Activated naive CD4-positive, alpha-beta T cell treated with anti-CD3 and anti-CD28 coated beads for 36 hours (primary cell): ENCODE measurements around the gene SLC46A2. TPM values are rescaled to one million over a fixed set of nuclear protein-coding genes. Genes with fewer than 3 reads are reported as not detected.

Experiments
- CTCF ChIA-PET: fragments of 350-600 bp; sonication (Branson Sonifier 250); formaldehyde crosslinking; loops from one replicate; lab custom pipeline; 2021; ENCODE audit warnings: antibody characterized with exemption; lab: Charles Lee
- DNase-seq: peaks from one replicate; pipeline ENCODE4 v3.0.0-alpha.2; 2020
- H3K27ac Mint-ChIP-seq: one replicate; pipeline ENCODE4 v1.8.0; 2021; ENCODE audit warnings: mild to moderate bottlenecking, mixed read lengths
- H3K27me3 Mint-ChIP-seq: one replicate; pipeline ENCODE4 v1.8.0; 2021; ENCODE audit warnings: low read depth, mixed read lengths
- H3K36me3 Mint-ChIP-seq: one replicate; pipeline ENCODE4 v1.8.0; 2021; ENCODE audit warnings: low read depth, mixed read lengths
- H3K4me1 Mint-ChIP-seq: one replicate; pipeline ENCODE4 v1.8.0; 2021; ENCODE audit warnings: low read depth, mixed read lengths
- H3K4me3 Mint-ChIP-seq: one replicate; pipeline ENCODE4 v1.8.0; 2021; ENCODE audit warnings: mild to moderate bottlenecking, moderate library complexity, mixed read lengths
- H3K9me3 Mint-ChIP-seq: one replicate; pipeline ENCODE4 v1.8.0; 2021; ENCODE audit warnings: mixed read lengths
- intact Hi-C: fragments of 100-400 bp; cut with micrococcal nuclease; formaldehyde crosslinking; loops from one replicate; pipeline ENCODE4 v1.15.1; 2023
- total RNA-seq, 2 experiments: library from RNA; stranded (reverse); gene quantifications; one replicate each; pipeline ENCODE4 v1.2.3, GENCODE V29; 2021

SLC46A2 gene
- total RNA-seq, 2 experiments from 2014 or later = not detected

DNA sequence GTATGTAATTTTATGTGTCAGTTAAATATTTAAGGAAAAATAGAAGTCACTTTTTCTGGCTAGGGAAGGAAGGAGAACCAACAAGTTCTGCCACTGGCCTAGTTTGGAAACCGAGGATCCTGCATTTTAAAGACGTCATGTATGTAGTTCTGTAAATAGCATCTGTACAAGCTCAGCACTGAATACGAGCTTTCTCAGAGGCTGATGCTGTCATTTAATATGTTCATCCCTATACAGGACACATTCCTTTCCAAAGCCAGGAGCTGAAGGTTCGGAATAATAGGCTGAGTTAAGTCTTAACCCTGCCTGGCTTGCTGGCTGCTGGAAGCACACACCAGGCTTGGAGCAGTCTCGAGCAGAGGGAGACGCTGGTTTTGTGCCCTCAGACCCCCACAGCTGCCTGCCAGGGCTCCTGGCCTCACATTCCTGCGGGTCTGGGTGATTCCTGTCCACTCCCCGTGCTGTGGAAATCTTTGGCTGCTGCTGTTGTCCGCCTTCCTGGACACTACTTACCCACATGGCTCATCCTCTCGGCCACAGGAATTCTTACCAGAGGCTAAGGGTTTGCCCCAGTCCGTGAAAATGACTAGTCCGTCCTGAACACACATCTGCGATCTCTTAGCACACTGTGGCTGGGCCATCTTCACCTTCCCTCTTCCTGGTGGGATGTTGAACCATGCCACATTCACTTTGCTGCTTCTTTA is 36.6 kb downstream of the SLC46A2 start:
- Mint-ChIP-seq H3K4me1 (no peaks in the 10 kb centered on the region), H3K36me3 (peaks cover 4% of the 10 kb centered on the region), H3K27me3 (no peaks in the 10 kb centered on the region), H3K4me3 (no peak overlapping the region), H3K9me3 (no peaks in the 10 kb centered on the region), H3K27ac (no peak overlapping the region)
- DNase-seq = no peak
- CTCF ChIA-PET = interaction anchor here (1.6 kb wide), 1 partner anchor 48 kb away, joined by 4 read pairs; no protein-coding TSS in a partner anchor
- intact Hi-C loops = no loop called here

DNA sequence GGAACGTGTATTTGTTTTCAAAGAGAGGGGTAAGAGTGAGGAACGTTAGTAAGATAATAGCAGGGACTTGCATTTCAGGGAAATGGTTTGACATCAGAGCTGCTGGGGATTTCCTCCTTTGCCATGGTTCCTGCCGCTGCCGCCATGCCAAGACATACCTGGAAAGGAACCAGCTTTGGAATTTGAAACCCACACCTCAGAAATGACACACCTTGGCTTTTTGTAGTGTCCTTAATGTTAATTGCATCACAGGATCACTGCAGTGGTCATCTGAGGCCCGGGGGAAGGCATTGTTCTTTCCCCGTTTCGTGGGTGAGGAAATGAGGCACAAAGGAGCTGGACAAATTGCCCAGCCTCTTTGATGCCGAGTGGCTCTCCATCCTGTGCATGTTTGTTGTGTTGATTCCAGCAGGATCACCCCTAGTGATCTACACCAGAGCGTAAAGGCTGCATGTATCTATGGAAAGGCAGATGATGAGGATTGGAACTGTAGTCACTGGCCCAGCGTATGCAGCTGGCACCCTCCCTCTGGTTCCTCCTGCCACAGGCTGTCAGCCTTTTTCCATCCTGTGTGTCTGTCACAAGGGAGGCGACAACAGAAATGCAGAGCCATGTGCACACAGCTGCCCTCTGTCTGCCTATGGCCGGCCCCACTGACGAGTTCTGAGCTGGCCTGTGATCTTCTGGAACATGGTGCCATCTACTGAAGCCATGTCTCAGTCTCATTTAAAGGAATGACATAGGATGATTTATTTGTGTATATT is 37.8 kb downstream of the SLC46A2 start:
- Mint-ChIP-seq H3K36me3 (peaks cover 4% of the 10 kb centered on the region), H3K4me3 (no peak overlapping the region), H3K27ac (no peak overlapping the region), H3K9me3 (no peaks in the 10 kb centered on the region), H3K27me3 (no peaks in the 10 kb centered on the region), H3K4me1 (peaks cover 1% of the 10 kb centered on the region)
- intact Hi-C loops = no loop called here
- CTCF ChIA-PET = interaction anchor here (1.6 kb wide), 1 partner anchor 50 kb away, joined by 4 read pairs; no protein-coding TSS in a partner anchor
- no peak for DNase-seq

GRCh38 chr9:112850840-112851239 is 39.8 kb downstream of the SLC46A2 start:
- H3K36me3 Mint-ChIP-seq = peaks cover 4% of the 10 kb centered on the region

GRCh38 chr9:112849363-112849922 is 41.2 kb downstream of the SLC46A2 start:
- Mint-ChIP-seq H3K4me1 (peaks cover 8% of the 10 kb centered on the region), H3K9me3 (no peaks in the 10 kb centered on the region), H3K27ac (no peak overlapping the region), H3K36me3 (peaks cover 4% of the 10 kb centered on the region), H3K27me3 (no peaks in the 10 kb centered on the region), H3K4me3 (no peak overlapping the region)
- peak; percentile 26 for DNase-seq
- intact Hi-C loops = loop anchor here (1.0 to 10.0 kb wide), 2 partner anchors 54 to 375 kb away; partner anchors contain the start of genes FKBP15 and SLC31A1
- CTCF ChIA-PET = no interaction called here

More at GRCh38 chr9:112850840-112851239, 39.8 kb downstream of the SLC46A2 start:
- H3K4me1 Mint-ChIP-seq = peaks cover 1% of the 10 kb centered on the region
- no peak for DNase-seq
- CTCF ChIA-PET = interaction anchor here (0.8 kb wide), 1 partner anchor 8 kb away, joined by 3 read pairs; no protein-coding TSS in a partner anchor
- no peaks in the 10 kb centered on the region for H3K27me3 Mint-ChIP-seq
- H3K27ac Mint-ChIP-seq = no peak overlapping the region
- intact Hi-C loops = no loop called here
- no peaks in the 10 kb centered on the region for H3K9me3 Mint-ChIP-seq
- H3K4me3 Mint-ChIP-seq = no peak overlapping the region

DNA sequence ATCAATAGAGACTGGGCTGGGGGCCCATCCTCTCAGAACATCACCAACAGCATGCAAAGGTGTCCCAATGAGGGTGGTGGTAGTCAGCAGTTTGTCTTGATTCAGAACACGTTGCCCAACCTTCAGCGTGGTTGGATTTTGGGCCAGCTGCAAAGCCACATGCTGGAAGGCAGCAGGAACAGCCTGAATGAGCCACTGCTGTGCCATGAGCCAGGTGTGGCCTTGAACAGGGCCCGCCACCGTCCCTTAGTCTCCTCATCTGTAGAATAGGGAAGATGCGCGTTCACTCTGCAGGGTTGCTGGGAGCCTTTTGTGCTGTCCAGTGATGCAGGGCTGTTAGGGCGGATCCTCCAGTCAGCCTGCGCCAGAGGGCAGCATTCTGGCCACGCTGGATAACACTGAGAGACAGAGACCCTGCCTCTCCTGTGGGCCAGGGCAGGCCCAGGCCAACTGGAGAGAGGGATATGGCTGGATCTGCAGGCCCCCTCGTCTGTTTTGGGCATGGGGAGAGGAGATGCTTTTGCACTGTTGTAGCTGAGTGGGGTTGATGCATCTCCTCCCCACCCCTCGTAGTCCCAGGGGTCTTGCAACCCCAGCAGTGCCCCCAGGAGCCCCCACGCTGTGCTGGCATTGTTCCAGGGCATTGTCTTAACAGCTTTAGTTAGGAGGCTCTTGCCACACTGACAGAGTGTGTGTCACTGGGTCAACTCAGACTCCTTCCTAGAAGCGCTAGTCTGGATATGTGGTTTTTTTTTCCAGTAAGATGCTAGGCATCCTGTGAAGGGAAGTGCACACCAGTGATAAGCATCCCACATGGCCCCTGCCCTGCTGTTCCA is 42.1 kb downstream of the SLC46A2 start:
- CTCF ChIA-PET = interaction anchor here (0.8 kb wide), 1 partner anchor 12 kb away, joined by 3 read pairs; no protein-coding TSS in a partner anchor
- no peak overlapping the region for H3K4me3 Mint-ChIP-seq

DNA sequence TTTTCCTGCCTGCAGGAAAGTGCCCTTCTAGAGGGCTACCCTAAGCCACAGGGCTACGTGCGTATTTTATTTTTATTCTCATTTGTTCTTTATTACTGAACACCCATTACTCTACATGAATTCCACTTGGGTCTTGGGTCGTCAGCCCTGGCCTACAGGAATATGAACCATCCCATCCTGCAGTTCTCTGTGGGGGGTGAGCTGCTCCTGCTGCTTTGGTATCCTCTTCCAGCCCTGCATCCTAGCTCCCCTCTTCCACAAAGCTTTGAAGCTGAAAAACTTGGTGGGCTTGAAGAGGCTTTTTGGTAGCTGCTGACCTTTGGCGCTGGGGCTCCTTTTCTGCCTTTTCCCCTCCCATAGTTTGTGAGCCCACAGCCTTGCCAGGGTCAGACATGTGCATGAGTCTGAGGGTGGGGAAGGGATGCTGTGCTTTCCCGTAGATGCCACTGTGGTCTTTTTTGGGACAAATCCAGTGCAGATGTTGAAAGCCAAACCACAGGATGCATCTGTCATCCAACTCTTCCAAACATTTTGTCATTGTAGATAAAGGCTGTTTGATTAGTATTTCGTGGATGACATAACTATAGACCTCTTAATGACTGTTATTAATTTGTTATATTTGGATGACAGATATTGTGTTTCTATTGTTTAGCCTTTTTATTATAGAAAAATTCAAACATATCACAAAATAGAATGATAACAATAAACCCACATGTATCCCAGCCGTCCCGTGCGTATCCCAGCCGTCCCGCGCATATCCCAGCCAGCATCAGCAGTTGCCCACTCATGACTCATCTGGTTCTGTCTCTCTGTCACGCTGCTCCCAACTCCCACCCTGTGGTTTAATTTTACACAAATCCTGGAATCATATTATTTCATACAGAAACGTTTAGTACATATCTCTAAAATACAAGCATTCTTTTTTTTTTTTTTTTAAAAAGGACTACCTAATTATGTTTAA is 43.9 kb downstream of the SLC46A2 start:
- intact Hi-C loops = loop anchor here (10.0 kb wide), 1 partner anchor 378 kb away; the partner anchor contains the start of genes FKBP15 and SLC31A1

More for the DNA sequence above, 42.1 kb downstream of the SLC46A2 start:
- no peaks in the 10 kb centered on the region for H3K27me3 Mint-ChIP-seq
- intact Hi-C loops = loop anchor here (1.0 to 10.0 kb wide), 2 partner anchors 55 to 376 kb away; partner anchors contain the start of genes FKBP15 and SLC31A1
- H3K36me3 Mint-ChIP-seq = peaks cover 4% of the 10 kb centered on the region
- no peak overlapping the region for H3K27ac Mint-ChIP-seq
- H3K4me1 Mint-ChIP-seq = peaks cover 8% of the 10 kb centered on the region
- H3K9me3 Mint-ChIP-seq = no peaks in the 10 kb centered on the region
- DNase-seq = no peak

DNA sequence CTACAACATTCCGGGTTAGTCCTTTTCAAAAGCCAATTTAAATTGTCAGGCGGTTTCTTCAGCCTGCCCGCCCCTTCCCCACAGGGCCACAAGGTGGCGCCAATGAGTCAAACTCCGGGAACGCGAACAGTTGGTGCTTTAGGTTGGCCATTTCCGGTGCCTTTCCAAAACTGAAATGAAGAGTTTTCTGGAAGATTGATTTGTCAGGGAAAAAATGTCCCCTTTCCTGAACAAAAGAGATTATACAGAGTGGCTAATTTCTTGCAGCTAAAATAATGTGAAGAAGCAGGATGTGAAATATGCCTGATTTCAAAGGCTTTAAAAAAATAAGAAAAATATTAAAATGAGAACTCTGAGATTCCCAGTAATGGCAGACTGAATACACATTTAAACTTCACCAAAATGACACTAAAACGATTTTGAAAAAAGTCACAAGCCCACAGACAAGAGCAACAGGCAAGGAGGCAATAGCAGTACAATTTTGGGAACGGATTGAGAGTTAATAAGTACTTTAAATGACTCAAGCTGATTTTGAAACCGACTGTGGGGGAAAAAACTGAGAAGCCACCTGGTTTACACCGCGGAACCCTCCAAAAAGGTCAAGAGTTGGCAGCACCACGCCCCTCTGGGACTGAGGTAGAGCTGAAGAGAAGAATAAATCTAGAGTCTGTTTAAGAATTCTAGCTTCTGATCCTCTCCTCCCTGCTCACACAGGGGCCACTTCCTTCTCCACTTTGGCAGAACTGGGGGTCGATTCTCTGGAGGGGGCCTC is 45.7 kb downstream of the SLC46A2 start:
- peaks cover 8% of the 10 kb centered on the region for H3K4me1 Mint-ChIP-seq
- DNase-seq = peak; percentile 86
- no peak overlapping the region for H3K4me3 Mint-ChIP-seq
- no peaks in the 10 kb centered on the region for H3K9me3 Mint-ChIP-seq
- H3K36me3 Mint-ChIP-seq = no peaks in the 10 kb centered on the region
- no peak overlapping the region for H3K27ac Mint-ChIP-seq
- CTCF ChIA-PET = interaction anchor here (0.7 to 5.1 kb wide), 8 partner anchors 11 to 61 kb away, joined by 3 to 88 read pairs (median 4); no protein-coding TSS in a partner anchor
- no peaks in the 10 kb centered on the region for H3K27me3 Mint-ChIP-seq
- intact Hi-C loops = loop anchor here (1.0 to 10.0 kb wide), 5 partner anchors 18 to 380 kb away; partner anchors contain the start of genes FKBP15 and SLC31A1

More for the DNA sequence above, 43.9 kb downstream of the SLC46A2 start:
- DNase-seq = no peak
- peaks cover 4% of the 10 kb centered on the region for H3K36me3 Mint-ChIP-seq
- H3K4me3 Mint-ChIP-seq = no peak overlapping the region
- H3K27me3 Mint-ChIP-seq = no peaks in the 10 kb centered on the region
- no peaks in the 10 kb centered on the region for H3K9me3 Mint-ChIP-seq
- peaks cover 8% of the 10 kb centered on the region for H3K4me1 Mint-ChIP-seq
- CTCF ChIA-PET = interaction anchor here (2.9 to 5.1 kb wide), 2 partner anchors 9 to 56 kb away, joined by 12 to 88 read pairs; no protein-coding TSS in a partner anchor
- no peak overlapping the region for H3K27ac Mint-ChIP-seq

GRCh38 chr9:112842555-112842954 is 48.1 kb downstream of the SLC46A2 start:
- Mint-ChIP-seq H3K27me3 (no peaks in the 10 kb centered on the region), H3K9me3 (no peaks in the 10 kb centered on the region), H3K4me1 (peaks cover 6% of the 10 kb centered on the region), H3K4me3 (no peak overlapping the region), H3K36me3 (peaks cover 2% of the 10 kb centered on the region), H3K27ac (no peak overlapping the region)
- intact Hi-C loops = loop anchor here (5.0 to 10.0 kb wide), 2 partner anchors 270 to 382 kb away; partner anchors contain the start of genes FKBP15 and SLC31A1
- CTCF ChIA-PET = interaction anchor here (1.2 to 5.1 kb wide), 2 partner anchors 9 to 61 kb away, joined by 3 to 88 read pairs; no protein-coding TSS in a partner anchor
- DNase-seq = no peak

GRCh38 chr9:112841261-112841660 is 49.4 kb downstream of the SLC46A2 start:
- Mint-ChIP-seq H3K4me1 (peaks cover 6% of the 10 kb centered on the region), H3K9me3 (no peaks in the 10 kb centered on the region), H3K27ac (no peak overlapping the region), H3K36me3 (peaks cover 4% of the 10 kb centered on the region), H3K4me3 (no peak overlapping the region), H3K27me3 (no peaks in the 10 kb centered on the region)
- DNase-seq = no peak
- intact Hi-C loops = loop anchor here (5.0 to 10.0 kb wide), 2 partner anchors 271 to 384 kb away; partner anchors contain the start of genes FKBP15 and SLC31A1
- CTCF ChIA-PET = no interaction called here

DNA sequence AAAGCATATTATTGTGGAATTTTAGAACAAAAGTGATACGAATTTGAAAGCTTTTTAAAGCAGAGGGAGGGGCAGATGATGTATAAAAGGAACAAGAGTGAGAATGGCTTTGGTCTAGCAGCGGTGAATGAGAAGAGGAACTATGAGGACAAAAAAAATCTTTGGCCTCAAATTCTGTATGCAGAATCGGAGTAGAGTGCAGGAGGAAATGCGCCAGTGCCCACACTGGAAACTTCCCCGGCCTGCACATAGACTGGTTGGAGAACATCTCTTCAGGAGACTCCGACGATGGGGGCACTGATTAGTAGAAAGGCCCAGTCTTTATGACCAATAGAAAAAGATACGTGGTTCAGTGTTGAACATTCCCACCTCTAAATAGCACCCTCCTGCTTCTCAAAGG is 51.3 kb downstream of the SLC46A2 start:
- Mint-ChIP-seq H3K27ac (no peak overlapping the region), H3K9me3 (no peaks in the 10 kb centered on the region), H3K4me1 (no peaks in the 10 kb centered on the region), H3K27me3 (no peaks in the 10 kb centered on the region), H3K4me3 (no peak overlapping the region), H3K36me3 (peaks cover 6% of the 10 kb centered on the region)
- DNase-seq = no peak
- intact Hi-C loops = no loop called here
- CTCF ChIA-PET = interaction anchor here (1.6 kb wide), 1 partner anchor 63 kb away, joined by 10 read pairs; no protein-coding TSS in a partner anchor
